H9 (cell line): ENCODE measurements around the gene ASMTL. TPM values are rescaled to one million over a fixed set of nuclear protein-coding genes. Genes with fewer than 3 reads are reported as not detected.
A peak's percentile ranks its signal among the peaks of the same experiment; 100 is the strongest.

Experiments used
- DNase-seq: peaks from one replicate; pipeline ENCODE4 v3.0.0-alpha.2; 2017
- H2AFZ ChIP-seq: one replicate; pipeline ENCODE4 v1.6.1; 2013; ENCODE audit warnings: mild to moderate bottlenecking, low read length, control low read depth, moderate library complexity
- H2AK5ac ChIP-seq: 2 replicates; pipeline ENCODE4 v1.6.1; 2013; ENCODE audit warnings: low read length, control low read depth, mixed read lengths; ENCODE audit not compliant: insufficient read length
- H2BK120ac ChIP-seq: one replicate; pipeline ENCODE4 v1.6.1; 2013; ENCODE audit warnings: low read depth, mild to moderate bottlenecking, low read length, control low read depth, inconsistent platforms; ENCODE audit not compliant: poor library complexity, severe bottlenecking
- H2BK12ac ChIP-seq: 2 replicates; pipeline ENCODE4 v1.6.1; 2013; ENCODE audit warnings: low read length, control low read depth, mixed read lengths, low read depth; ENCODE audit not compliant: insufficient read length
- H2BK15ac ChIP-seq: 2 replicates; pipeline ENCODE4 v1.6.1; 2013; ENCODE audit warnings: low read depth, low read length, control low read depth
- H2BK20ac ChIP-seq: one replicate; pipeline ENCODE4 v1.6.1; 2013; ENCODE audit warnings: low read depth, mild to moderate bottlenecking, low read length, control low read depth, inconsistent platforms; ENCODE audit not compliant: poor library complexity, severe bottlenecking
- H2BK5ac ChIP-seq: 2 replicates; pipeline ENCODE4 v1.6.1; 2013; ENCODE audit warnings: low read length, control low read depth, mixed read lengths; ENCODE audit not compliant: insufficient read length
- H3K14ac ChIP-seq: 2 replicates; pipeline ENCODE4 v1.6.1; 2013; ENCODE audit warnings: low read length, control low read depth; ENCODE audit not compliant: insufficient read depth
- H3K18ac ChIP-seq: 2 replicates; pipeline ENCODE4 v1.6.1; 2013; ENCODE audit warnings: low read depth, mild to moderate bottlenecking, mixed read lengths, low read length, control low read depth; ENCODE audit not compliant: insufficient read length
- H3K23ac ChIP-seq: 2 replicates; pipeline ENCODE4 v1.6.1; 2013; ENCODE audit warnings: low read length, control low read depth, mixed read lengths, low read depth; ENCODE audit not compliant: insufficient read length
- H3K23me2 ChIP-seq: 2 replicates; pipeline ENCODE4 v1.6.1; 2013; ENCODE audit warnings: low read depth, mild to moderate bottlenecking, mixed read lengths, low read length, control low read depth; ENCODE audit not compliant: insufficient read length, poor library complexity, severe bottlenecking
- H3K27ac ChIP-seq: 2 replicates; pipeline ENCODE4 v1.5.1; 2013; ENCODE audit warnings: low read length, control low read depth, mixed read lengths, low read depth; ENCODE audit not compliant: insufficient read length
- H3K27me3 ChIP-seq: 2 replicates; pipeline ENCODE4 v1.6.1; 2013; ENCODE audit warnings: low read length, control low read depth, inconsistent platforms; ENCODE audit not compliant: insufficient read depth
- H3K4ac ChIP-seq: 2 replicates; pipeline ENCODE4 v1.6.1; 2013; ENCODE audit warnings: low read depth, mild to moderate bottlenecking, control low read depth, inconsistent platforms, low read length, moderate library complexity
- H3K4me1 ChIP-seq: 2 replicates; pipeline ENCODE4 v1.6.1; 2013; ENCODE audit warnings: low read length, control low read depth, inconsistent platforms; ENCODE audit not compliant: insufficient read depth
- H3K4me2 ChIP-seq: 2 replicates; pipeline ENCODE4 v1.6.1; 2013; ENCODE audit warnings: low read length, control low read depth, mixed read lengths; ENCODE audit not compliant: insufficient read length, insufficient read depth
- H3K56ac ChIP-seq: 2 replicates; pipeline ENCODE4 v1.6.1; 2013; ENCODE audit warnings: low read depth, mild to moderate bottlenecking, mixed read lengths, low read length, control low read depth; ENCODE audit not compliant: insufficient read length
- H3K79me1 ChIP-seq: 2 replicates; pipeline ENCODE4 v1.6.1; 2013; ENCODE audit warnings: low read depth, mild to moderate bottlenecking, moderate library complexity, low read length, control low read depth, inconsistent platforms; ENCODE audit not compliant: insufficient read depth, poor library complexity, severe bottlenecking
- H3K79me2 ChIP-seq: 2 replicates; pipeline ENCODE4 v1.6.1; 2013; ENCODE audit warnings: low read length, control low read depth, inconsistent platforms; ENCODE audit not compliant: insufficient read depth
- H3K9ac ChIP-seq: 2 replicates; pipeline ENCODE4 v1.6.1; 2013; ENCODE audit warnings: low read length, control low read depth, mixed read lengths; ENCODE audit not compliant: insufficient read length; ENCODE audit errors: extremely low read depth
- H3K9me3 ChIP-seq: one replicate; pipeline ENCODE4 v1.6.1; 2013; ENCODE audit warnings: low read depth, low read length, inconsistent platforms; ENCODE audit not compliant: control insufficient read depth
- H3T11ph ChIP-seq: one replicate; pipeline ENCODE4 v1.6.1; 2013; ENCODE audit warnings: mild to moderate bottlenecking, low read length, control low read depth, inconsistent platforms
- H4K20me1 ChIP-seq: one replicate; pipeline ENCODE4 v1.6.1; 2013; ENCODE audit not compliant: control insufficient read depth, insufficient read length, insufficient read depth
- H4K5ac ChIP-seq: 2 replicates; pipeline ENCODE4 v1.6.1; 2013; ENCODE audit warnings: low read depth, mild to moderate bottlenecking, mixed read lengths, low read length, control low read depth; ENCODE audit not compliant: insufficient read length
- H4K8ac ChIP-seq: replicated peaks from 2 replicates; pipeline ENCODE4 v1.6.1; 2013; ENCODE audit warnings: low read length, control low read depth, mixed read lengths, low read depth; ENCODE audit not compliant: insufficient read length
- H4K91ac ChIP-seq: 2 replicates; pipeline ENCODE4 v1.6.1; 2013; ENCODE audit warnings: low read depth, mild to moderate bottlenecking, moderate library complexity, mixed read lengths, low read length, control low read depth; ENCODE audit not compliant: insufficient read length
- H3K27ac Mint-ChIP-seq, 3 experiments: 2 replicates in 2 of 3; 3 replicates in 1 of 3; pipeline ENCODE4 v1.8.0; 2020 to 2021; ENCODE audit warnings: mixed read lengths in 3 of 3, mild to moderate bottlenecking in 1 of 3, moderate library complexity in 1 of 3
- H3K27me3 Mint-ChIP-seq: 2 replicates; pipeline ENCODE4 v1.8.0; 2021; ENCODE audit warnings: low read depth, mild to moderate bottlenecking, moderate library complexity, mixed read lengths
- H3K36me3 Mint-ChIP-seq, 3 experiments: 2 replicates in 2 of 3; 3 replicates in 1 of 3; pipeline ENCODE4 v1.8.0; 2020 to 2021; ENCODE audit warnings: low read depth in 3 of 3, mixed read lengths in 3 of 3; ENCODE audit not compliant: insufficient read depth in 1 of 3
- H3K4me1 Mint-ChIP-seq, 2 experiments: 2 replicates each; pipeline ENCODE4 v1.8.0; 2020; ENCODE audit warnings: mixed read lengths in 2 of 2
- H3K4me3 Mint-ChIP-seq, 2 experiments: 2 replicates in 1 of 2; 3 replicates in 1 of 2; pipeline ENCODE4 v1.8.0; 2020 to 2021; ENCODE audit warnings: mild to moderate bottlenecking in 2 of 2, mixed read lengths in 2 of 2, moderate library complexity in 1 of 2
- H3K9me3 Mint-ChIP-seq, 2 experiments: 2 replicates in 1 of 2; 3 replicates in 1 of 2; pipeline ENCODE4 v1.8.0; 2020; ENCODE audit warnings: mild to moderate bottlenecking in 2 of 2, mixed read lengths in 2 of 2, moderate library complexity in 1 of 2
- CTCF ChIP-seq: fragments of 200-600 bp; sonication (generic); conservative IDR thresholded peaks from 3 replicates; pipeline ENCODE4 v1.8.0; 2021; ENCODE audit warnings: antibody characterized with exemption, mild to moderate bottlenecking
- WGBS: extraction: QIAGEN DNeasy Blood & Tissue Kit; methylation state at CpG from one replicate; pipeline ENCODE4 v1.1.7; 2013; ENCODE audit warnings: missing lambda C conversion rate, low lambda C conversion rate, mixed read lengths; ENCODE audit not compliant: insufficient read length; ENCODE audit errors: extremely low coverage; 5-methylcytosine and 5-hydroxymethylcytosine counted together
- total RNA-seq: library from RNA; stranded (reverse); gene quantifications from 2 replicates; pipeline ENCODE4 v1.2.1, GENCODE V29; 2021

The ASMTL gene
- total RNA-seq, 1 experiment from 2014 or later = 59.8 TPM

- DNase-seq = peak; percentile 7
- H3K27ac ChIP-seq = no peak overlapping the region
- no peak overlapping the region for H4K5ac ChIP-seq
- peaks cover 19% of the 10 kb centered on the region; the same call in 1 of the 2 replicates for H3K79me2 ChIP-seq
- no peak overlapping the region for H3K14ac ChIP-seq
- H3K4me3 Mint-ChIP-seq = no peak overlapping the region
- no peak for TF ChIP-seq CTCF
- no peak overlapping the region for H2AK5ac ChIP-seq
- no peak overlapping the region for H2AFZ ChIP-seq
- no peak overlapping the region for H2BK15ac ChIP-seq
- H3K23me2 ChIP-seq = no peaks in the 10 kb centered on the region
- H3K27ac Mint-ChIP-seq = peak overlapping the region in 1 of 3 experiments; percentile 25; a peak in 1 of 7 replicates
- H3K27me3 ChIP-seq = no peaks in the 10 kb centered on the region
- no peak overlapping the region for H4K8ac ChIP-seq
- no peak overlapping the region for H2BK20ac ChIP-seq
- H3K4me2 ChIP-seq = no peak overlapping the region
- no peak overlapping the region for H3K9ac ChIP-seq
- H4K91ac ChIP-seq = no peak overlapping the region
- H3K4me1 ChIP-seq = no peaks in the 10 kb centered on the region
- no peak overlapping the region for H3T11ph ChIP-seq
- no peak overlapping the region for H2BK12ac ChIP-seq
- H3K4ac ChIP-seq = no peak overlapping the region
- peaks cover 7% of the 10 kb centered on the region for H3K9me3 ChIP-seq
- H3K23ac ChIP-seq = no peak overlapping the region
- H3K18ac ChIP-seq = no peak overlapping the region
- no peak overlapping the region for H3K56ac ChIP-seq
- no peak overlapping the region for H2BK5ac ChIP-seq
- H3K9me3 Mint-ChIP-seq = peaks cover 36 to 37% of the 10 kb centered on the region in 2 experiments
- H3K36me3 Mint-ChIP-seq = peaks cover 60 to 78% (median 73%) of the 10 kb centered on the region in 3 experiments
- H2BK120ac ChIP-seq = no peak overlapping the region
- WGBS = no CpG with 5 or more reads among the region's 26 CpGs
- no peaks in the 10 kb centered on the region for H3K4me1 Mint-ChIP-seq
- H3K79me1 ChIP-seq = peaks cover 2% of the 10 kb centered on the region
- H4K20me1 ChIP-seq = no peaks in the 10 kb centered on the region
- H3K27me3 Mint-ChIP-seq = peaks cover 2% of the 10 kb centered on the region
Observed at GRCh38 chrX:1443496-1444075, 9.1 kb downstream of the ASMTL start.
